GM12872 (cell line): ENCODE data around the gene BACH2.

Experiments
- CTCF ChIP-seq: IDR thresholded peaks from 3 replicates; pipeline ENCODE4 v1.5.1; 2011; ENCODE audit warnings: low read depth, mild to moderate bottlenecking, low read length, moderate library complexity; ENCODE audit not compliant: insufficient read depth

BACH2 gene

DNA sequence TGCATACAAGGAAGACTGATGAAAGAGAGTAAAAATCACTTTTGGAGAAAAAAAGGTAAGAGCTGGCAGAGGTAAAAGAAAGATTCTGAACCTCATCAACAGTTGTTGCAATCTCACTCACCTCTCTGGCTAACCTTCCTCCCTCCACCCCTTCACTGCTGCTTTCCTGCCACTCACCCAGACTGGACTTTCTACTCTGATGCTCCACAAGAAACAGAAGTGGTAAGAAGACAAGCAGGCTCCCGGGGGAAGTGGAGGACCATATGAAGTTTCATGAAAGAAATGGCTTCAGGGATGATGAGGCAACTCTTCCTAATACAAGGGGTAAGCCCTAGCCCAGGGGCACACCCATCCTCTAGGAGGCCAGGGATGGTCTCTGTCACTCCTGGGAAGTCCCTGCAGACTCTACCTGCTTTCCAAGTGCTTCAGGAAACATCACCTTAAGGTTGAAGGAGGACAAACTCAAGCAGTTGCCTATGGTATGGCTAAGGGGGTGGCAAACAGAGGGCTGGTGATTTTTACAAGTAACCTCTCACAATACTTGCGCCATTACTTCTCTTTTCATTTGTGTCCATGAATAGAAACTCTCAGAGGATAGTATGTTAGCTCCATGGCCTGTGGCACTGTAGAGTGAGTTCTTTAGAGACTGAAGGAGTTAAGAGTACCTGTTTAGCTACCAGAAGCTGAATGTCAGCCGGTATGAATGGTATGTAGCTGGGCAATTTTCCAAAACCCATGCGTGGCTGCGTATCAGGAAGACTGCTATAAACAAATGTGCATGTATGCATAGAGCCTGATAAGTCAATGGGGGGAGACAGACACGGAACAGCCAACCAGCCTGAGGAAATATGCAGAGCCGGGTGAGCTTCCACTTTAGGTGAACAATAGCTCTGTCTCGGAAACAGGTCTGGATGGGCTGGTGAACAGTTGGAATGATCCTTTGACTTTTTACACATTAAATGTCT lies 112.0 kb downstream of the BACH2 start:
- TF ChIP-seq CTCF: no peak

DNA sequence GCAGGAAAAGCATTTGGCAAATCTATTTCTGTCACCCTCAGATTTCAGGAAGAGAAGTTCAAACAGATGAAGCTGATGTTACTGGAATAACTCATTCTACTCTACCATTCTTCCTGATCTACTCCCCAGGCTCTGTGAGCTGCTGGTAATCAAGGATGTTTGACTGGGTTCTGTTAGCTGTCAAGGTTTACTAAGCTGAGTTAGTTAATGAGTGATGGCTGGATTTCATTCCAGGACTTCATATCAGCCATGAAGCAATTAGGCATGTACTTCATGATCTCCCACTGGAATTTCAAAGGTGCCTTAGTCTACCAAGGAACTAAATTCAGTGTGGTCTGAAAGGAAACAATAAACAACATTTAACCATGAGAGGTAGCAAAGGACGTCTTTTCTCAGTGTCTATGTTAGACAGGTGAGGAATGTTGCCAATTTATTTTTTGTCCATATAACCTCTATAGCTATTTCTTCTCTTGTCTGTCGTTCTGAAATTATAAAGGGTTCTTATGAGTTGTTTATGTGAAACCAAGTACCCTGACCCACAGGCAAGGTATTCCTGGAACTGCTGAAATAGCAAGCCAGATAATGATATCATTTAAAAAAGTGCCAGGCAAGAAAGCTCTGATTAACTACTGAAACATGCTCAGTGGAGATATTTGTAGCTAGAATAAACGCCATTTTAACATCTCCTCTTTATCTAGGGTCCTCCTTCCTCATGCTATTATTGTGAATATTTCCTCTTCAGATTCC lies 112.9 kb downstream of the BACH2 start:
- TF ChIP-seq CTCF: no peak

- no peak for TF ChIP-seq CTCF
Observed at GRCh38 chr6:90180526-90180925, 116.1 kb downstream of the BACH2 start.

DNA sequence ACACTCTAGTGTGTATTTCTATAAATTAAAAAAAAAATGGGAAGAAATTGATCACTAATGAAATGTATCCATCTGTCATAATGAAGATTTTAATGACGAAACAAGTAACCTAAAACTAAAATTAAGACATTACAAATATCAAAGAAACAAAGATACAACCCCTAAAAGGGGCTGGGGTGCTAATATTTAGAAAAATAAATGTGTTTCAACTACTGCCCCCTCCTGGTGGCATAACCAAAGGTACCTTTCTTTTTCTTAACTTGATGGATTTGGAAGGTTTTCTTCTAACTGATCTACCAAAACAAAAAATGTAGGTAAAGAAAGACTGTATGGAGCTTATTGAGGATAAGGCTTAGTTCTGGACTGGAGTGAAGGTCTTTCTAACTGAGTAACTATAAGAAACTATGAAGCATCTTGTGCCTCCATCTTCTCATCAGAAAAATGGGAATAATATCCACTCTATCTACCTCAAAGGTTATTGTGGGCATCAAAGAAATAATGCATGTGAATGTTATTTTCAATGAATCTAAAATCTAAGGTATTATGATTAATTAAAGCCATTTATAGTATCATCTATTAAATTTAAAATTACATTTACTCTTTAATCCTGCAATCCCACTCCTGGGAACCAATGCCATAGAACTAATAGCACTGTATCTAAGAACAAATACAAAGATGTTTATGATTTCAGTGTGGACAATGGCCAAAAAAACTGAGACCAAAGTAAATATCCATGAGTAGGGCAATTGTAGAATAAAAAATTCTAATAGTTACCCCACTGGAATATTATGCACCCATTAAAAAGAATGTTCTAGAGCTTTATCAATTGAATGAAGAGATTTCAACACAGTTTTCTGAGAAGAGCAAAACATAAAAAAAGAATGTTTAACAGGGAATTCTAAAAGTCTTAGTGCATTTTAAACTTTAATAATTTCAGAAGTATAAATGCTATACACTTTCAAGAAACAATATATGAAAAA lies 117.2 kb downstream of the BACH2 start:
- peak; percentile 32; the same call in 1 of the 3 replicates for TF ChIP-seq CTCF

DNA sequence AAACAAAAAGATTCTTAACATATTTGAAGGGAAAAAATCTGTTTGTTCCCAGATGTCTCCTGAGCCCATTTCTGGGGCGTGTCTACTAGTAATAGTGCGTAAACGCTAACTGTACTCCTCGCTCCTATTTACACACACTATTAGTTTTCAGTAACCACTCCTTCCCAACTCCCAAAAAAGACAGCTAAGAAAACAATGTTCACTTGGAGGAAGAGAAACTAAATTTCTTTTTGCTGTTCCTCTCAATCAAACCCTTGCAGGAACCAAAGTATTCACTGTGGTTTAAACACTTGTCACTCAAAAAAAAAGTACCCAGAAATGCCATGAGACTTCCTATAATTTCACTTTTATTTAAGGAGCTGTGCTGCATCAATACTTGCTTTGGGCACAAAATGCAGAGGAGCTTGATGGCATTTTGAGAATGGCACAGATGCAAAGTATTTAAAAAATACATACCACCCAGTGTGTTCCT lies 118.2 kb downstream of the BACH2 start:
- no peak for TF ChIP-seq CTCF

DNA sequence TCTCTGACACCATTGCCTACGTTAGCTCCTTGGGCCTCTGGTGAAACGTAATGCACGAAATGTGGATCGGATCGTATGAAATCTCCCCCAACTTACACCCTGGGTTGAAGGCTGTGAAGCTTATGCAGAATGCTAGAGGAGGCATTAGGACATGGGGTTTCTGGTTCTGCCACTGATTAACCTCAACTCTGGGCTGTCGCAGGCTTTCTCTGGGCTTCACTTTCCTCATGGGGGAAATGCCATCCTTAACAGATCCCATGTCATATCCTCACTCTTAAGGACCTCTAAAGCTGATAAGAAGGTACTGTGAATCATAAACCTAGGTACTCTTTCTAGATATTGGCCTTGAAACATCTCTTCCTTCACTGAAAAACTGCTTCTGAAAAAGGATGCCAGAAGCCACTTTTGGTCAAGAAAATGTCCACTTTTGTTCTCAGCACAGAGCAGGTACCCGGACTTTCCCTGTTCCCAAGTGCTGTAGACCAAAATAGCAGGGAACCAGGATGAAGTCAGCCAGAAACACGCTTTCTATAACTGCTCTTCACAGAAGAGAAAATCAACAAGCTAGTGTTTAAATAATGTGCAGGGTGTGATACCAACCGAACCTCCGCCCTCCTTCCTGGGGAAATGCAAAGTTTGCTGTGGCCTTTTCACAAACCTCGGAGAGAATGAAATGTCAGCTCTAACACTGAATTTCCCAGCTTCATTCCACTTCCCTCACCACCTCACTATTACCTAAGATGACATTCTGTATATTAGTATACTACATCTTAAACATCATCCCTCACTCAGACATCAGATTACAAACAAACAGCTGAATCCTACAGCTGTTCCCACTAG lies 118.9 kb downstream of the BACH2 start:
- no peak for TF ChIP-seq CTCF
